NB4 (cell line): ENCODE measurements around the gene CNR2.

Source experiments
- CTCF ChIP-seq: IDR thresholded peaks from one replicate; pipeline ENCODE4 v1.5.1; 2012; ENCODE audit warnings: low read depth, low read length
- MAX ChIP-seq: IDR thresholded peaks from 2 replicates; pipeline ENCODE4 v1.6.1; 2011; ENCODE audit warnings: low read depth, low read length
- MYC ChIP-seq: IDR thresholded peaks from 2 replicates; pipeline ENCODE4 v1.6.1; 2011; ENCODE audit warnings: low read depth, low read length
- POLR2A ChIP-seq: IDR thresholded peaks from 2 replicates; pipeline ENCODE4 v1.6.1; 2011; ENCODE audit warnings: mild to moderate bottlenecking; ENCODE audit not compliant: insufficient read length; ENCODE audit errors: extremely low read depth

- TF ChIP-seq CTCF (no peak), POLR2A (no peak), MAX (no peak), MYC (no peak)
Observed at GRCh38 chr1:23864801-23865542, 48.2 kb downstream of the CNR2 start.
